GM13977 (cell line): Measurements from ENCODE around the gene FREM3.

Experiments
- DNase-seq: peaks from one replicate; pipeline ENCODE4 v3.0.0; 2012; ENCODE audit warnings: low spot score
- CTCF ChIP-seq: IDR thresholded peaks from 2 replicates; pipeline ENCODE4 v1.5.1; 2012; ENCODE audit warnings: mild to moderate bottlenecking, control low read depth; ENCODE audit not compliant: insufficient read depth; ENCODE audit errors: extremely low read depth, missing control alignments
- in situ Hi-C: fragments of 300-500 bp; cut with MboI; formaldehyde crosslinking; loops from one replicate; pipeline ENCODE4 v1.12.0; 2022; ENCODE audit warnings: low sequenced_read_pairs, low pct_unique_long_range_greater_than_20kb, mixed read lengths, inconsistent platforms; ENCODE audit not compliant: unreplicated experiment

The FREM3 gene

GRCh38 chr4:143642611-143643010, 57.9 kb downstream of the FREM3 start:
- DNase-seq: no peak
- in situ Hi-C loops: no loop called here
- no peak for TF ChIP-seq CTCF

- in situ Hi-C loops: no loop called here
- TF ChIP-seq CTCF: no peak
- DNase-seq: no peak
These were observed 59.1 kb downstream of the FREM3 start for GRCh38 chr4:143641361-143641760.

GRCh38 chr4:143634763-143635162, 65.7 kb downstream of the FREM3 start:
- no peak for TF ChIP-seq CTCF
- in situ Hi-C loops: no loop called here
- DNase-seq: no peak

- no peak for TF ChIP-seq CTCF
- DNase-seq: no peak
- in situ Hi-C loops: no loop called here
These were observed 66.6 kb downstream of the FREM3 start for GRCh38 chr4:143633833-143634232.

- in situ Hi-C loops: no loop called here
- no peak for DNase-seq
- TF ChIP-seq CTCF: no peak
These were observed 74.2 kb downstream of the FREM3 start for GRCh38 chr4:143626134-143626911.

GRCh38 chr4:143625632-143626031, 74.8 kb downstream of the FREM3 start:
- DNase-seq: no peak
- in situ Hi-C loops: no loop called here
- no peak for TF ChIP-seq CTCF
